Type B pancreatic cell (in vitro differentiated cells): ENCODE measurements around the gene EDC3. TPM values are rescaled to one million over a fixed set of nuclear protein-coding genes. Genes with fewer than 3 reads are reported as not detected.

Source experiments
- DNase-seq: peaks from one replicate; pipeline ENCODE4 v3.0.0; 2021; ENCODE audit warnings: mixed read lengths; ENCODE audit not compliant: unreplicated experiment; ENCODE audit errors: extremely low spot score
- H3K27ac Mint-ChIP-seq: 2 replicates; pipeline ENCODE4 v1.8.0; 2021; ENCODE audit warnings: mild to moderate bottlenecking, mixed read lengths
- H3K27me3 Mint-ChIP-seq: 2 replicates; pipeline ENCODE4 v1.8.0; 2021; ENCODE audit warnings: mixed read lengths
- H3K36me3 Mint-ChIP-seq: 2 replicates; pipeline ENCODE4 v1.8.0; 2021; ENCODE audit warnings: mixed read lengths
- H3K4me1 Mint-ChIP-seq: one replicate; pipeline ENCODE4 v1.8.0; 2021; ENCODE audit warnings: mixed read lengths; ENCODE audit not compliant: unreplicated experiment
- H3K4me3 Mint-ChIP-seq: 2 replicates; pipeline ENCODE4 v1.8.0; 2021; ENCODE audit warnings: mild to moderate bottlenecking, mixed read lengths
- H3K9me3 Mint-ChIP-seq: 2 replicates; pipeline ENCODE4 v1.8.0; 2021; ENCODE audit warnings: mixed read lengths
- total RNA-seq: library from RNA; stranded (reverse); gene quantifications from 2 replicates; pipeline ENCODE4 v1.2.1, GENCODE V29; 2021; ENCODE audit warnings: low replicate concordance
- TF ChIP-seq, protein P1 (sequence below): fragments of 200-600 bp; sonication (generic); conservative IDR thresholded peaks from 2 replicates; pipeline ENCODE4 v1.5.0; 2021; ENCODE audit warnings: antibody characterized with exemption, mild to moderate bottlenecking

EDC3 gene
- total RNA-seq, 1 donor from 2014 or later: 72.3 TPM

GRCh38 chr15:74610302-74610951 is 85.4 kb downstream of the EDC3 start:
- Mint-ChIP-seq H3K36me3 (no peaks in the 10 kb centered on the region), H3K4me1 (no peaks in the 10 kb centered on the region), H3K27ac (no peak overlapping the region), H3K27me3 (peaks cover 4% of the 10 kb centered on the region), H3K9me3 (no peaks in the 10 kb centered on the region), H3K4me3 (no peak overlapping the region)
- no peak for DNase-seq
- TF ChIP-seq, protein P1, sequence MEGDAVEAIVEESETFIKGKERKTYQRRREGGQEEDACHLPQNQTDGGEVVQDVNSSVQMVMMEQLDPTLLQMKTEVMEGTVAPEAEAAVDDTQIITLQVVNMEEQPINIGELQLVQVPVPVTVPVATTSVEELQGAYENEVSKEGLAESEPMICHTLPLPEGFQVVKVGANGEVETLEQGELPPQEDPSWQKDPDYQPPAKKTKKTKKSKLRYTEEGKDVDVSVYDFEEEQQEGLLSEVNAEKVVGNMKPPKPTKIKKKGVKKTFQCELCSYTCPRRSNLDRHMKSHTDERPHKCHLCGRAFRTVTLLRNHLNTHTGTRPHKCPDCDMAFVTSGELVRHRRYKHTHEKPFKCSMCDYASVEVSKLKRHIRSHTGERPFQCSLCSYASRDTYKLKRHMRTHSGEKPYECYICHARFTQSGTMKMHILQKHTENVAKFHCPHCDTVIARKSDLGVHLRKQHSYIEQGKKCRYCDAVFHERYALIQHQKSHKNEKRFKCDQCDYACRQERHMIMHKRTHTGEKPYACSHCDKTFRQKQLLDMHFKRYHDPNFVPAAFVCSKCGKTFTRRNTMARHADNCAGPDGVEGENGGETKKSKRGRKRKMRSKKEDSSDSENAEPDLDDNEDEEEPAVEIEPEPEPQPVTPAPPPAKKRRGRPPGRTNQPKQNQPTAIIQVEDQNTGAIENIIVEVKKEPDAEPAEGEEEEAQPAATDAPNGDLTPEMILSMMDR: no peak

DNA sequence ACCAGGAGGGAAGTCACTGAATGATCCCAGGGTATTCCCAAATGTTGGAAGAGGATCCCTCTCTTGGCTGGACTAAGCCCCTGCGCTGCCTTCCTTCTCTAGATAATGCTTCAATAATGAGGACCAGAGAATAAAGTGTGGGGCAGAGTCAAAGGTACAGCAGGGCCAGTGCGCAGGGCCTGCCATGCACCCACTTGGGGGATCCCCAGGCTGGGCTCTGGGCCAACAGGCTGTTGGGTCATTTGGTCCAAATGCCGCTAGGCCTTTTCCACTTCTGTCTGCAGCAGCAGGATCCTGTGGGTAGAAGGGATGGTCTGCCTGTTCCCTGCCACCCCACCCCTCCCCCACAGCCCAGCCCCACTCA is 85.9 kb downstream of the EDC3 start:
- Mint-ChIP-seq H3K27me3 (peaks cover 4% of the 10 kb centered on the region), H3K9me3 (no peaks in the 10 kb centered on the region), H3K4me1 (no peaks in the 10 kb centered on the region), H3K27ac (no peak overlapping the region), H3K4me3 (no peak overlapping the region), H3K36me3 (no peaks in the 10 kb centered on the region)
- no peak for DNase-seq
- TF ChIP-seq, protein P1: no peak

DNA sequence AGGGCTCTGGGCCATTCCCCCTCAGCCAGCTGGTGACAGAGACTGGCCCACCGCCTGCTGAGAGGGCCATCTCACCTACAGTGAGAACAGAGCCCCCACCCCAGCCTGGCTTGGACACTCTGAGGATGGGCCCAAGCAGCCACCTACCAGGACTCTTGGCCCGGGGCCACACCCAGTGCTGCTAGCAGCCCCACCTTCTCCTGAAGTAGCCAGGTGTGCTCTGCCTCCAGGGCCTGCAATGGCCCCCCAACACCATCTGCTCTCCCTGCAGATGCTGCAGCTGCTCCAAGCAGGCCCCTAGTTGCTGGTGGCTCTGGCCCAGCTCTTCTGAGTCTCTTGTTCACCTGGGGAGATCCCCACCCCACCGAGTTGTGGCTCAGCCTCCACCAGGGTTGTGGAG is 87.0 kb downstream of the EDC3 start:
- peaks cover 4% of the 10 kb centered on the region for H3K27me3 Mint-ChIP-seq

DNA sequence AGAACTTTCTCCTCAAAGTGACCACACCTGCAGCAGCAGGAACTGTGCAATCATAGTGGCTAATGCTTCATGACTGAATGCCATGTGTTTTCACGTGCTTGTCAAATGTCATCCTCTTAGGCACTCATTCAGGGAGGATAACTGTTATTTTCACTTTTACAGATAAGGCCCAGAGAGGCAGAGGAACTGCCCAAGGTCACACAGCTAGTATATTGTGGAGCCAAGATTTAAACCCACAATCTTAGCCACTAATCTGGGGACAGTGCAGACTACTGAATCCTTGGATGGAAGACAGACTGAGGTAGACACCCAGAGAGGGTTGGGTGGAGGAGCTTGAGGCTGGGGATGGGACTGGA is 90.1 kb downstream of the EDC3 start:
- H3K9me3 Mint-ChIP-seq: no peaks in the 10 kb centered on the region
- no peaks in the 10 kb centered on the region for H3K36me3 Mint-ChIP-seq
- no peak for DNase-seq
- H3K27me3 Mint-ChIP-seq: no peaks in the 10 kb centered on the region
- H3K27ac Mint-ChIP-seq: no peak overlapping the region
- H3K4me1 Mint-ChIP-seq: no peaks in the 10 kb centered on the region
- no peak overlapping the region for H3K4me3 Mint-ChIP-seq
- TF ChIP-seq, protein P1: no peak

More for the DNA sequence above, 87.0 kb downstream of the EDC3 start:
- DNase-seq: no peak
- Mint-ChIP-seq H3K9me3 (no peaks in the 10 kb centered on the region), H3K27ac (no peak overlapping the region), H3K4me1 (no peaks in the 10 kb centered on the region), H3K4me3 (no peak overlapping the region), H3K36me3 (no peaks in the 10 kb centered on the region)
- TF ChIP-seq, protein P1: no peak

GRCh38 chr15:74604983-74605794 is 90.6 kb downstream of the EDC3 start:
- TF ChIP-seq, protein P1: no peak
- Mint-ChIP-seq H3K4me3 (no peak overlapping the region), H3K9me3 (no peaks in the 10 kb centered on the region), H3K27me3 (no peaks in the 10 kb centered on the region), H3K36me3 (no peaks in the 10 kb centered on the region), H3K4me1 (no peaks in the 10 kb centered on the region), H3K27ac (no peak overlapping the region)
- no peak for DNase-seq
